Measurements from ENCODE around the gene CHI3L2. TPM values are rescaled to one million over a fixed set of nuclear protein-coding genes. Genes with fewer than 3 reads are reported as not detected.
A peak's percentile ranks its signal among the peaks of the same experiment; 100 is the strongest.

The CHI3L2 gene
- total RNA-seq, 2 donors from 2014 or later: 4.3 to 30.6 TPM

DNA sequence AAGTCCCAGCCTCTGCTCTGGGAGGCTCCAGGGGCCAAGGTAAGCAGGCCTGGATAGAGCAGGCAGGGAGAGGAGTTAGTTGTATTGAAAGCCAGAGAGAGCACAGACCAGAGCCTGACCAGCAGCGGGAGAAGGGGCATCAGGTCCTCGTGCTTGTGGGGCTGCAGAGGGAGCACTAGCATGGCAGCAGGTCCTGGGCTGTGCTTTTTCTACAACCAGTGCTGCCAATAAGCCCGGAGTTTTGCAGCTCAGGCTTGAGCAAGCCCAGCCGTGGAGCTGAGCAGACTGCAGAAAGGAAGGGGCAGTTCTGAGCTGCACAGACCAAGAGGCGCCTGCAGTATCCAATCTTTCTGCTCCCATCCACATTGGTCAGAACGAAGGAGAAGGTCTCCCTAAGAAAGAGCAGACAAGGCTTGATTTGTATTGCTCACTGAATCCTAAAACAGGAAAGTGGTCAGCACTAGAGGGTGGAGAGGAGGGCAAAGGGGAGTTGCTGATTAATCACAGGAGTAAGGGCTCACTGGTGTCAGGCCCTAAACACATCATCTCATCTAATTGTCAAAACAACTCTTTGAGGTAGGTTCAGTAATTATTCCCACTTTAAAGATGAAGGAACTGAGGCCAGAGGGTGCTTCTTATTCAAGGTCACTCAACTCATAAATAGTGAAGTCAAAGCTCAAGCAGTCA is 29.8 kb upstream of the CHI3L2 start:
- no peak for DNase-seq (ENCODE audit: low spot score)
- Mint-ChIP-seq H3K36me3 (peaks cover 48% of the 10 kb centered on the region), H3K9me3 (no peaks in the 10 kb centered on the region), H3K27ac (peak overlapping the region; percentile 94 to 99), H3K4me1 (ENCODE audit: low read depth in 2 of 2) (peaks cover 92 to 95% of the 10 kb centered on the region in 2 donors), H3K27me3 (no peaks in the 10 kb centered on the region), H3K4me3 (peak overlapping the region; percentile 98)
- ATAC-seq: peak in 1 of 2 donors; percentile 51

DNA sequence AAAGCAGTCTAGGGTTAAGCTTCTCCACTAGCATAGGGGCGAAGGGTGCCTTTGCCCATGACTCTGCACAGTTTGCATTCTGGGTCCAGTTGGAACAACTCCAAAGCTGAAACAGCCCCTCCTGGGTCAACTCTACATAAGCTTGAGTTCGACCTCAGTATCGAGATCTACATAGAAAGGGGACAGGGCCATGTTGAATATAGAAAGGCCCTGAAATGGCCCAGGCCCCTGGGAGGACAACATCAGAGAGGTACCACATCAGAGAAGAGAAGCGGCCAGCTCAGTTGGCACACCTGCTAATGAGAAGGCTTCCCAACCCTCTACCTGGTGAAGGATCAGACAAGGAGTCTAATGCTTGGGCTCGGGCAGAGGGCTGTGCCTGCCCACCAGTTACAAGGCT is 28.7 kb upstream of the CHI3L2 start:
- ATAC-seq (no peak), DNase-seq (ENCODE audit: low spot score) (no peak)
- no peaks in the 10 kb centered on the region for H3K9me3 Mint-ChIP-seq
- H3K4me3 Mint-ChIP-seq: peak overlapping the region; percentile 98
- no peaks in the 10 kb centered on the region for H3K27me3 Mint-ChIP-seq
- peak overlapping the region; percentile 94 to 99 for H3K27ac Mint-ChIP-seq
- H3K36me3 Mint-ChIP-seq: peaks cover 38% of the 10 kb centered on the region
- peaks cover 87 to 91% of the 10 kb centered on the region in 2 donors for H3K4me1 Mint-ChIP-seq (ENCODE audit: low read depth in 2 of 2)

DNA sequence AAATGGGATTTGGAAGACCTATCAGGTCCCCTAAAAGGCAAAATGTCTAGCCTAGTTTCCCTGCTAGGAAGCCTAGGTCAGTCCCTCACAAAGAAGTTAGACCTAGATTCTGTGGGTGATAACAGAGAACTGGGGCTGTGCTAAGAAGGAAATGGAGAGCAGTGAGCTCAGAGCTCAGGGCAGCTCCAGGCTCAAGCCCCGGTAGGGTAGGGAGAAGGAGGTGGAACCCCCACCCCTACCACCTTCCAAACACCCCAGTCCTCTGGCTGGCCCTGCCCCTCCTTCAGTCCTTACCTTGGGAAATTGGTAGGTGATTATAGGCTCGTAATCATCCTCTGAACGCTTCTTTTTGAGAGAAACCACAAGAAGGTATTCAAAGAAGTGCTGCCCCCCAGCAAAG is 28.2 kb upstream of the CHI3L2 start:
- Mint-ChIP-seq H3K36me3 (peaks cover 37% of the 10 kb centered on the region), H3K4me1 (ENCODE audit: low read depth in 2 of 2) (peaks cover 82 to 86% of the 10 kb centered on the region in 2 donors), H3K27me3 (no peaks in the 10 kb centered on the region), H3K9me3 (no peaks in the 10 kb centered on the region), H3K4me3 (peak overlapping the region; percentile 98), H3K27ac (peak overlapping the region; percentile 94 to 99)
- peak in 1 of 2 donors; percentile 42 for ATAC-seq
- DNase-seq (ENCODE audit: low spot score): no peak

DNA sequence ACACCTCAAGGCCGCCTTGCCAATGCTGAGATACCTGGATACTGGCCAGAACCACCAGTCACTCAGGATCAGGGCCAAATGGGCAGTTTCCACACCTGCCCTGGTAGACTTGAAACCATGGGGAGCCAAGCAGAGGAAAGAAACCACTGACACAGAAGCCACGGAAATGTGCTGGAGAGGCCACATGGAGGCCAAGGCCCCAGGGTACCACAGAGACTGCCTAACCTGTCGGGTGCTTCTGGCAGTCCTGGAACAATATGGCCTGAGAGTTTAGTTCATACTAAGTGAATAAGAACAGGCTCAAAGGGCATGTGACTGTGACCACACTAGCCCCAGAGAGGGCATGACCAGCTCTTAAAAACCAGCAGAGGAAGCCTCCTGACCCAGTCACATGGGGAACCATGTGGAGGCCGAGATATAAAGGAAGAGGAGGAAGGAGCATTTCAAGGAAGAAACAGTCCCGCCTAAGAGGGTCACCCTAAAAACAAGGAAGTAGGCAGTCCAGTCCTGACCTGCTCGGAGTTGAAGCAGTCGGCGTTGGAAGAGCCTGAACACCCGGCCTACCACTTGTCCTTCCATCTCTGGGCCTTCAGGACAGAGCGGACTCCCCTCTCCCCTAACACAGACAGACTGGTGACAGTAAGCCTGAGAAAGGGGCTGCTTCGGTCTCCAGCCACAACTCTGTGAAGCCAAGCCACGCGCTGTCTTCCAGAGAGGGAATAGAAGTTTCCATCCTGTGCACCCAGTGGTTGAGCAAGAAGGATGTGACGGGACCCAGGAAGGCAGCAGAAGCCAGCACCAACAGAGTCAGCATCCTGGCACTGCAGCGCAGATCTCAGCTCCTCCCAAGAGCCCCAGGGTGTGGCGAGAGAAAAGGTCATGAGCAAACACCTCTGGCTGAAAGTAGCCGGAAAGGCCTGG is 27.4 kb upstream of the CHI3L2 start, which contains the start of gene DENND2D:
Gene DENND2D, minus strand, starts transcription at position 766 of the 921 bp plus-strand sequence. Its CDS starts 187 bp downstream, at position 579.
- Mint-ChIP-seq H3K27me3 (no peaks in the 10 kb centered on the region), H3K27ac (peak within 1 kb of the TSS; percentile 94 to 99), H3K4me1 (ENCODE audit: low read depth in 2 of 2) (peaks cover 80 to 84% of the 10 kb centered on the region in 2 donors), H3K4me3 (peak within 1 kb of the TSS; percentile 98), H3K9me3 (no peaks in the 10 kb centered on the region), H3K36me3 (peaks cover 29% of the 10 kb centered on the region)
- ATAC-seq (peak; percentile 71 to 79), DNase-seq (ENCODE audit: low spot score) (peak; percentile 85)

DNA sequence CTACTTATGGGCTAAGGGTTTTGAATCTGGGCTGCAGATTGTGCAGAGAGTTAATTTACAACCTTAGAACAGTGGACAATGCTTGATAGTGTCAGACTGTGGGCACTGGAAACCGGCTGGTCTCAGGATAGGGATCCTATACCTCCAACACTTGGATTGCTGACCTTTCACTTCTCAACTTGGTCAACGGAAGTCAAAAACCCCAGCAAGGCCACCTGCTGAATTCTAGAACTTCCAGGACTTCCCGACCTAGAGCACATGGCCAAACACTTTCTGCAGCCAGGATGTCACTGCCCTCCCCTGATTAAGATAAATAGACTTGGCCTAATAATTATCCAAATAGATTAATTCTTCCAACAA is 26.7 kb upstream of the CHI3L2 start:
- peak overlapping the region; percentile 98 for H3K4me3 Mint-ChIP-seq
- H3K27ac Mint-ChIP-seq: peak overlapping the region; percentile 94 to 99
- DNase-seq (ENCODE audit: low spot score) (no peak), ATAC-seq (no peak)
- H3K27me3 Mint-ChIP-seq: no peaks in the 10 kb centered on the region
- H3K4me1 Mint-ChIP-seq (ENCODE audit: low read depth in 2 of 2): peaks cover 79 to 84% of the 10 kb centered on the region in 2 donors
- H3K9me3 Mint-ChIP-seq: no peaks in the 10 kb centered on the region
- peaks cover 25% of the 10 kb centered on the region for H3K36me3 Mint-ChIP-seq

DNA sequence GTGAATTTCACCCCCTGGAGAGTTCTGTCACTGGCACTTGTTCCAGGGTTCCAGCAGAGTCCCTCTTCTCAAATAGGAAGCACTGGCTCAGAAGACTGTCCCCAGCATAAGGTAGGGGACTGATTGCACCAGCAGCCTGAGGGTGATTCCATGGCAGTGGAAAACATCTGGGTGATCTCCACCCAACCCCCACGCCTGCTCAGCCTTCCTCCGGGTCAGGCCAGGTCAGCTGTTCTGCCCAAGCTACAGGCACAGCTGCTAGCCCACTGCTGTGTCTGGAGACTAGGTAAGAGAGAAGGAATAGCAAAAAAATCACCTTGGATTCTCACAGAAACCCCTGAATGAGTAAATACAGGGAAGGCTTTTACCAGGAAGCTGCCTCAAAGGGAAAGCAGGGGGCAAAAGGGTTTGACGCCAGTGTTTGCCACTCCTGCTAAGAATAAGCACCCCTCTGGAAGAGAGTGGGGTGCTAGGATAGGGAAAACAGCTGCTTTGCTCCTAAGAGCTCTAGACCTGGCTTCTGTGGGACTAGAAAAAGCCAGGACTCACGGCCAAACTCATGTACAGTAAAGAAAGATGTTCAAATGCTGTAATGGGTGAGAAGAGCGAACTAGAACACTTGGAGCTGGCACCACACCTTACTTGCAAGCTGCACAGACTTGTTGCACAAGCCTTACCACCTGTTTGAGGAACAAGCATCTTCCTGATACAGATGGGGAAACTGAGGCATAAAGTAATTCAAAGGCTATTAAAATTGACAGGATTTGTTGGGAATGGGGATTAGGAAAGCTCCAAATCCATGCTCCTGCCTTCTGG is 26.0 kb upstream of the CHI3L2 start:
- H3K27ac Mint-ChIP-seq: peak overlapping the region; percentile 94 to 99
- H3K4me1 Mint-ChIP-seq (ENCODE audit: low read depth in 2 of 2): peaks cover 79 to 84% of the 10 kb centered on the region in 2 donors
- ATAC-seq: no peak
- H3K9me3 Mint-ChIP-seq: no peaks in the 10 kb centered on the region
- H3K36me3 Mint-ChIP-seq: peaks cover 19% of the 10 kb centered on the region
- no peaks in the 10 kb centered on the region for H3K27me3 Mint-ChIP-seq
- no peak for DNase-seq (ENCODE audit: low spot score)
- H3K4me3 Mint-ChIP-seq: peak overlapping the region; percentile 98

DNA sequence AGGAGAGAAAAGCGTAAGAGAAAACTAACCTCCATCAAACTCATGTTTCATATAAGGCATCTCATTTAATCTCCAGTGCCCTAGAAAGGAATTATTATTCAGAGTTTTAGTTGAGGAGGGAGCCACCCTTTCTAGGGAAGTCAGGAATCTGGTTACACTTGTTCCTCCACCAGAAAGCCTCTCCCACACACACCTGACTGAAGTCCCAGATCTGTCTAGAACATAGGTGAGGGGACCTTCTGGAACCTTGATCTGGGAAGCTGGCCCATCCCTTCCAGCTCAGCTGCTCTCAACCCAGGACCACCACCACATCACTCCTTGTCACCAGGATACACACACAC is 25.2 kb upstream of the CHI3L2 start:
- Mint-ChIP-seq H3K4me1 (ENCODE audit: low read depth in 2 of 2) (peaks cover 70 to 77% of the 10 kb centered on the region in 2 donors), H3K9me3 (no peaks in the 10 kb centered on the region), H3K27ac (peak overlapping the region; percentile 94 to 99), H3K36me3 (peaks cover 12% of the 10 kb centered on the region), H3K4me3 (peak overlapping the region; percentile 98), H3K27me3 (no peaks in the 10 kb centered on the region)
- no peak for ATAC-seq
- DNase-seq (ENCODE audit: low spot score): no peak

DNA sequence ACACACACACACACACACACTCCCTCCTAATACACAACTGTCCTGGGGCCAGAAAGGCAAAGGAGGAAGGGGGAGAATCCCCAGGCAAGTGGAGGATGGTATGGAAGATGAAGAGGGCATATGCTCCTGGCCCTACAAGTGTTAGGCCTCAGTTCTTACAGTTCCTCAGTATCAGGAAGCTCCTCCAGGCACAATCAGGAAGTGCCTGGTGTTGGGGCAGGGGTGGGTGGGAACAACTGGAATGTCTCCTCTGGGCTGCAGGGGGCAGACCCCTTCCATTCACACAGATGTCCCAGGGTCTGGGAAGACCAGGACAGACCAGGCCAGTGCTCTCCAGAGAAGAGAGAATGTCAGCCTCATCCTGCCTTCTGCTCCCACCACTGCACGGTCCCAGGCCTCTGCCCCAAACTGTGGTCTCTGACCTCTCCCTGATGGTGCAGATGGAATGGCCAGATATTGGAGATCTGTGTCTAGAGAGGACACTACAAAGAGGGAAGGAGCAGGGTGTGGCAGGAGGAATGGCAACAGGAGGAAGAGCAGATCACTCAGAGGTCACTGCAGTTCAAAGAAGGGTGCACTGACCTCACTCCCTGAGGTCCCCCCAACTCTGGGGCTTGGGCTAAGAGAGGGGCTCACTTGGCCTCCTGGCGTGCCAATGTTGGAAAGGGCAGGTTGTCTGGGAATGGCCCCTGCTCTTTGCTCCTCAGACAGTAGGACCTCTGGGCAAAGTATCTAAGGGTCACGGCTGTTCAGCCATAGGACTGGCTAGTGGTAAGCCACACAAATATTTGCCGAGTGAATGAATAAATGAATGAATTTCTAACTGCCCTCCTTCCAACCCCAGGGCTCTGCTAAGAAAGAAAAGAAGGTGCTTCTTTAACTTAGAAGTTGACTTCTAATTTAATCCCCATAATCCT is 24.5 kb upstream of the CHI3L2 start:
- Mint-ChIP-seq H3K4me1 (ENCODE audit: low read depth in 2 of 2) (peaks cover 67 to 71% of the 10 kb centered on the region in 2 donors), H3K27ac (peak overlapping the region; percentile 94 to 99), H3K9me3 (no peaks in the 10 kb centered on the region), H3K27me3 (no peaks in the 10 kb centered on the region), H3K36me3 (peaks cover 6% of the 10 kb centered on the region), H3K4me3 (peak overlapping the region; percentile 98)
- DNase-seq (ENCODE audit: low spot score) (no peak), ATAC-seq (no peak)

DNA sequence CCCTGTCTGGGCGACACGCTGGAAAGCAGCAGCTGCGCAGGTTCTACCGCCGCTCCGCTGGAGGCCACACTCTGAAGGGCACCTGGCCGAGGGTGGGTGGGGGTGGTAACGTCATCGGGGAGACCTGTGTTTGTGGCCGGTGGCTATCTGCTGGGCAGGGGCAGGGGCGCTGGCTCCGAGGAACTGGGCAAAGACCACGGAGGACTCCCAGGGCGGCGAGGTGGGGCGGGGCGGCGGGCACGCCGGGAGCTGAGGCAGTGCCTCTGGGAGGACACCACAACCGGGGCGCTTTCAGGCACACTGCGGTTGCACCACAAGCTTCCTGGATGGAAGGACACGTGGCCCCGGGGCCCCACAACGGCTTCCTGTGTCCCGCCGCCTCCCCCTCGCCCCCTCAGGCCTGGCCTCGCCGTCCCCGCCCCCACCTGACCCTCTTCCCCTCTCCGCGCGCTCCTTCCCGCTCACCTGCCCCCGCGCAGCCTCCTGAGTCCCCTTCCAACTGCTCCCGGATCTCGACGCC is 23.8 kb upstream of the CHI3L2 start:
- H3K27ac Mint-ChIP-seq: peak overlapping the region; percentile 94 to 99
- peak overlapping the region; percentile 98 for H3K4me3 Mint-ChIP-seq
- H3K4me1 Mint-ChIP-seq (ENCODE audit: low read depth in 2 of 2): peaks cover 62 to 63% of the 10 kb centered on the region in 2 donors
- ATAC-seq (peak; percentile 78 to 82), DNase-seq (ENCODE audit: low spot score) (peak; percentile 92)
- H3K27me3 Mint-ChIP-seq: no peaks in the 10 kb centered on the region
- no peaks in the 10 kb centered on the region for H3K9me3 Mint-ChIP-seq
- no peaks in the 10 kb centered on the region for H3K36me3 Mint-ChIP-seq

DNA sequence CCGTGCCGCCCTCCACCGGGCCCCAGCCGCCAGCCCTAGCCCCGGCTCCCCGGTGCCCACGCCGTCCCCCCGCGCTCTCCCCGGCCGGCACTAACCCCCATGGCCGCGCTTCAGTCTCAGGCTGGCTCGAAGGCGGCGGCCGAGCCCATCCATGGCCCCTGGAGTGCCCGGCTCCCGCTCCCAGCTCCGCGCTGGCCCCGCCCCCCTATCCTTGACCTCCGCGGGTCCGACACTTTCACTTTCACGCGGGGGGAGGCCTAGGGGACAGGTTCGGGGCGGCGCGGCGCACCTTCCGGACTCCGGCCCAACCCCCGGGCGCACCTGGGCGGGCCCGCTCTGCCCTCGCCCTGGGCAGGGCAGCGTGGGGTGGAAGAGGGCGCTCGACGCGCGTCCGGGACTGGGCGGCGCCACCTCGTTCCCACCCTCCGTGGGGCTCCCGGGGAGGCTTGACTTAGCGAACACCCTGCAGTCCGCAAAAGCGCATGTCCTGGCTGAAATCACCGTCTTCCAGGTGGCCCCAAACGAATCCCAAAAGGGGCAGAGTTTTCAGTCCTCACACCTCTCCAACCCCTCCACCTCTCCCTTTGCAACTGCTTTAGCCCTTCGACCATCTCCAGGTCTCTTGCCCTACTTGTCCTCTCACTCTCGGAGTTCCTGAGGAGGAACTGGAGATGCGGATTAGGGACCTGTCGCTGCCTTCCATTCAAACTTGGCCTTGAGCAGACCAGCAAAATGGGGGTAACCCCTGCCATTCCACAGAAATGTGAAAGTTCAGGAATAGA is 23.1 kb upstream of the CHI3L2 start:
- Mint-ChIP-seq H3K4me1 (ENCODE audit: low read depth in 2 of 2) (peaks cover 60% of the 10 kb centered on the region in 2 donors), H3K9me3 (no peaks in the 10 kb centered on the region), H3K27ac (peak overlapping the region; percentile 84 to 94), H3K36me3 (no peaks in the 10 kb centered on the region), H3K27me3 (no peaks in the 10 kb centered on the region), H3K4me3 (peak overlapping the region; percentile 98)
- DNase-seq (ENCODE audit: low spot score) (peak; percentile 79), ATAC-seq (peak; percentile 79 to 80)

DNA sequence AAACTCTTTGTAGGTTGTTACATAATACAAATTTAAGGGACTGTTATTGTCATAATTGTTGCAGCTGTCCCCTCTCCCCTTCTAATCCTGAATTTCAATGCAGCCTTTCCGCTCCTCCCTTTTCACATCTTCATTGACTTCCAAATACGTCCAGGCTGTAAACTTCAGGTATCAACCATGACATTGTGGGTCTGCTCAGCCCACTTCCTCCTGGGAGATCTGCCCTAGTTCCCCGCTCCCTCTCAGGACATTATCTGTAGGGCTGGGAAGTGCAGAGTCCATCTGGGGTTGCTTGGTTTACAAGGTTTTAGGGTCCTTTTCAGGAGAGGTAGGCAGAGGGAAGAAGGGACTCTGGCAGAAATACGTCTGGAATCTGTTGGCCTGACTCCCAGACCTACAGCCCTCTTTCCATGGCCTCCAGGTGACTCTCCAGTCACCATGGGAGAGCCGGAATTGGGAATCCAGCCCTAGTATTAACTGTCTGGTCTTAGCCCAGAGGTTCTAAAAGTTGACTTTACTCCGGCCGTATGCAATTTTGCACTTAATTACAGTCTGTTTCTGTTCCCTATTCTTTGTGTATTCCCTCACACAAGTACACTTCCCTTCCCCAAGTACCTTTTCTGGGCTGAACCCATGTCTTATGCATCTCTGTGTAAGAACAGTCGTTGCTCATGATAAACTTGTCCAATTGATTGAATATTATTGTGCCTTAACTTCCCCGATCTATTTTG is 22.4 kb upstream of the CHI3L2 start:
- H3K36me3 Mint-ChIP-seq: no peaks in the 10 kb centered on the region
- H3K4me3 Mint-ChIP-seq: peak overlapping the region; percentile 98
- ATAC-seq (no peak), DNase-seq (ENCODE audit: low spot score) (no peak)
- peak overlapping the region; percentile 66 to 84 for H3K27ac Mint-ChIP-seq
- H3K4me1 Mint-ChIP-seq (ENCODE audit: low read depth in 2 of 2): peaks cover 54 to 55% of the 10 kb centered on the region in 2 donors
- H3K27me3 Mint-ChIP-seq: no peaks in the 10 kb centered on the region
- H3K9me3 Mint-ChIP-seq: no peaks in the 10 kb centered on the region

Measured in natural killer cell treated with Interleukin-12 subunit alpha and Interleukin-12 subunit beta and Interleukin-15 and Interleukin-18, amount 100 ng/mL, for 72 hours (primary cell).